ENCODE measurements around the gene HS6ST3. TPM values are rescaled to one million over a fixed set of nuclear protein-coding genes. Genes with fewer than 3 reads are reported as not detected.
A peak's percentile ranks its signal among the peaks of the same experiment; 100 is the strongest.
"Not testable (repeated sequence)": the region's sequence is repeated elsewhere in the genome, so short reads cannot be mapped to it uniquely, and the experiment has no call there.

HS6ST3 gene
- total RNA-seq, 1 experiment from 2014 or later = 0.11 TPM

DNA sequence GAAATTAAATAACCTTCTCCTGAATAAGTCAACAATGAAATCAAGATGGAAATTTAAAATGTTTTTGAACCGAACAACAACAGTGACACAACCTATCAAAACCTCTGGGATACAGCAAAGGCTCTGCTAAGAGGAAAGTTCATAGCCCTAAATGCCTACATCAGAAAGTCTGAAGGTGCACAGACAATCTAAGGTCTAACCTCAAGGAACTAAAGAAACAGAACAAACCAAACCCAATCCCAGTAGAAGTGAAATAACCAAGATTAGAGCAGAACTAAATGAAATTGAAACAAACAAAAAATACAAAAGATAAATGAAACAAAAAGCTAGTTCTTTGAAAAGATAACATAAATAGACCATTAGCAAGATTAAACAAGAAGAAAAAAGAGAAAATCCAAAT lies 45.7 kb upstream of the HS6ST3 start:
- H4K20me1 ChIP-seq (ENCODE audit: low read length) = 0 out of 2 replicates have a peak, but pooled peaks cover 3% of the 10 kb centered on the region
- BruUV-seq (replicated peaks) = no TSS peak

DNA sequence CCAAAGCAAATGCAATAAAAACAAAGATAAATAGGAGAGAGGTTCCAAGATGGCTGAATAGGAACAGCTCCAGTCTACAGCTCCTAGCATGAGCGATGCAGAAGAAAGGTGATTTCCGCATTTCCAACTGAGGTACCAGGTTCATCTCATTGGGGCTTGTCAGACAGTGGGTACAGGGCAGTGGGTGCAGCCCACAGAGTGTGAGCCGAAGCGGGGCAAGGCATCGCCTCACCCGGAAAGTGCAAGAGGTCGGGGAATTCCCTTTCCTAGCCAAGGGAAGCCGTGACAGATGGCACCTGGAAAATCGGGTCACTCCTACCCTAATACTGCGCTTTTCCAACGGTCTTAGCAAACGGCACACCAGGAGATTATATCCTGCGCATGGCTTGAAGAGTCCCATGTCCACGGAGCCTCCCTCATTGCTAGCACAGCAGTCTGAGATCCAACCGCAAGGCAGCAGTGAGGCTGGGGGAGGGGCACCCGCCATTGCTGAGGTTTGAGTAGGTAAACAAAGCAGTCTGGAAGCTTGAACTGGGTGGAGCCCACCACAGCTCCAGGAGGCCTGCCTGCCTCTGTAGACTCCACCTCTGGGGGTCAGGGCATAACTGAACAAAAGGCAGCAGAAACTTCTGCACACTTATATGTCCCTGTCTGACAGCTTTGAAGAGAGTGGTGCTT lies 43.3 kb upstream of the HS6ST3 start:
- H3K9me3 ChIP-seq (ENCODE audit: low read length); DNase-seq; H3K27me3 ChIP-seq (ENCODE audit: low read length); H3K4me3 ChIP-seq (ENCODE audit: low read length); H3K4me1 ChIP-seq (ENCODE audit: insufficient read depth, low read length); H3K4me2 ChIP-seq (ENCODE audit: low read length); H4K20me1 ChIP-seq (ENCODE audit: low read length); H3K27ac ChIP-seq (ENCODE audit: low read length); H2AFZ ChIP-seq (ENCODE audit: low read length); H3K9me2 ChIP-seq (replicated peaks; ENCODE audit: low read length); H3F3A ChIP-seq (ENCODE audit: low read length, unreplicated experiment); H3K36me3 ChIP-seq (ENCODE audit: low read depth, low read length); CTCF ChIA-PET; H3K9ac ChIP-seq (ENCODE audit: low read length); intact Hi-C loops (cut with micrococcal nuclease); ATAC-seq; BruUV-seq (replicated peaks); POLR2A ChIA-PET (ENCODE audit: unreplicated experiment): not testable (repeated sequence)
- peaks cover 63% of the 10 kb centered on the region for H3K79me2 ChIP-seq (ENCODE audit: low read length)

More for the DNA sequence above, 45.7 kb upstream of the HS6ST3 start:
- Histone ChIP-seq H3K4me1 (ENCODE audit: insufficient read depth, low read length) (no peaks in the 10 kb centered on the region), H2AFZ (ENCODE audit: low read length) (no peak overlapping the region), H3F3A (ENCODE audit: low read length, unreplicated experiment) (no peaks in the 10 kb centered on the region), H3K36me3 (ENCODE audit: low read depth, low read length) (no peaks in the 10 kb centered on the region), H3K4me2 (ENCODE audit: low read length) (no peak overlapping the region), H3K27ac (ENCODE audit: low read length) (no peak overlapping the region), H3K9ac (ENCODE audit: low read length) (no peak overlapping the region), H3K9me3 (ENCODE audit: low read length) (no peaks in the 10 kb centered on the region), H3K79me2 (ENCODE audit: low read length) (peaks cover 76% of the 10 kb centered on the region), H3K4me3 (ENCODE audit: low read length) (no peak overlapping the region), H3K9me2 (replicated peaks; ENCODE audit: low read length) (no peaks in the 10 kb centered on the region), H3K27me3 (ENCODE audit: low read length) (no peaks in the 10 kb centered on the region)
- TF ChIP-seq, protein P1, sequence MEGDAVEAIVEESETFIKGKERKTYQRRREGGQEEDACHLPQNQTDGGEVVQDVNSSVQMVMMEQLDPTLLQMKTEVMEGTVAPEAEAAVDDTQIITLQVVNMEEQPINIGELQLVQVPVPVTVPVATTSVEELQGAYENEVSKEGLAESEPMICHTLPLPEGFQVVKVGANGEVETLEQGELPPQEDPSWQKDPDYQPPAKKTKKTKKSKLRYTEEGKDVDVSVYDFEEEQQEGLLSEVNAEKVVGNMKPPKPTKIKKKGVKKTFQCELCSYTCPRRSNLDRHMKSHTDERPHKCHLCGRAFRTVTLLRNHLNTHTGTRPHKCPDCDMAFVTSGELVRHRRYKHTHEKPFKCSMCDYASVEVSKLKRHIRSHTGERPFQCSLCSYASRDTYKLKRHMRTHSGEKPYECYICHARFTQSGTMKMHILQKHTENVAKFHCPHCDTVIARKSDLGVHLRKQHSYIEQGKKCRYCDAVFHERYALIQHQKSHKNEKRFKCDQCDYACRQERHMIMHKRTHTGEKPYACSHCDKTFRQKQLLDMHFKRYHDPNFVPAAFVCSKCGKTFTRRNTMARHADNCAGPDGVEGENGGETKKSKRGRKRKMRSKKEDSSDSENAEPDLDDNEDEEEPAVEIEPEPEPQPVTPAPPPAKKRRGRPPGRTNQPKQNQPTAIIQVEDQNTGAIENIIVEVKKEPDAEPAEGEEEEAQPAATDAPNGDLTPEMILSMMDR (conservative IDR thresholded peaks at IDR 0.05; ENCODE audit: low read depth, low read length) = no peak
- TF ChIP-seq EZH2 (IDR thresholded peaks at IDR 0.05; ENCODE audit: low read length, unreplicated experiment) (no peak), EZH2phosphoT487 (IDR thresholded peaks at IDR 0.05; ENCODE audit: borderline replicate concordance, low read length) (no peak)
- no peak for DNase-seq
- CTCF ChIA-PET = no interaction called here
- intact Hi-C loops (cut with micrococcal nuclease) = no loop called here
- ATAC-seq = no peak
- POLR2A ChIA-PET (ENCODE audit: unreplicated experiment) = interaction anchor here (0.6 kb wide), 1 partner anchor 1331 kb away, joined by 5 read pairs; no protein-coding TSS in a partner anchor

DNA sequence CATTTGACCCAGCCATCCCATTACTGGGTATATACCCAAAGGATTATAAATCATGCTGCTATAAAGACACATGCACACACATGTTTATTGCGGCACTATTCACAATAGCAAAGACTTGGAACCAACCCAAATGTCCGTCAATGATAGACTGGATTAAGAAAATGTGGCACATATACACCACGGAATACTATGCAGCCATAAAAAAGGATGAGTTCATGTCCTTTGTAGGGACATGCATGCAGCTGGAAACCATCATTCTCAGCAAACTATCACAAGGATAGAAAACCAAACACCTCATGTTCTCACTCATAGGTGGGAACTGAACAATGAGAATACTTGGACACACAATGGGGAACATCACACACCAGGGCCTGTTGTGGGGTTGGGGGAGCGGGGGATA lies 39.0 kb upstream of the HS6ST3 start:
- BruUV-seq (replicated peaks); H3K27me3 ChIP-seq (ENCODE audit: low read length); H3K9ac ChIP-seq (ENCODE audit: low read length); ATAC-seq; H3K9me3 ChIP-seq (ENCODE audit: low read length); H3K27ac ChIP-seq (ENCODE audit: low read length); H2AFZ ChIP-seq (ENCODE audit: low read length); POLR2A ChIA-PET (ENCODE audit: unreplicated experiment); H3K4me3 ChIP-seq (ENCODE audit: low read length); H4K20me1 ChIP-seq (ENCODE audit: low read length); H3K4me2 ChIP-seq (ENCODE audit: low read length); H3K4me1 ChIP-seq (ENCODE audit: insufficient read depth, low read length); H3K36me3 ChIP-seq (ENCODE audit: low read depth, low read length); H3F3A ChIP-seq (ENCODE audit: low read length, unreplicated experiment); DNase-seq; H3K9me2 ChIP-seq (replicated peaks; ENCODE audit: low read length); CTCF ChIA-PET: not testable (repeated sequence)
- H3K79me2 ChIP-seq (ENCODE audit: low read length) = peaks cover 37% of the 10 kb centered on the region
- intact Hi-C loops (cut with micrococcal nuclease) = loop anchor here (5.0 kb wide), 1 partner anchor 1381 kb away; the partner anchor contains the start of gene RAP2A

DNA sequence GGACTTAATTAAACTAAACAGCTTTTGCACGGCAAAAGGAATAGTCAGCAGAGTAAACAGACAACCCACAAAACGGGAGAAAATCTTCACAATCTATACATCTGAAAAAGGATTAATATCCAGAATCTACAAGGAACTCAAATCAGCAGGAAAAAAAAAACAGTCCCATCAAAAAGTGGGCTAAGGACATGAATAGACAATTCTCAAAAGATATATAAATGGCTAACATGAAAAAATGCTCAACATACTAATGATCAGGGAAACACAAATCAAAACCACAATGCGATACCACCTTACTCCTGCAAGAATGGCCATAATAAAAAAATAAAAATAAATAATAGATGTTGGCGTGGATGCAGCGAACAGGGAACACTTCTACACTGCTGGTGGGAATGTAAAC lies 38.4 kb upstream of the HS6ST3 start:
- H3K36me3 ChIP-seq (ENCODE audit: low read depth, low read length); H3F3A ChIP-seq (ENCODE audit: low read length, unreplicated experiment); H3K4me1 ChIP-seq (ENCODE audit: insufficient read depth, low read length); POLR2A ChIA-PET (ENCODE audit: unreplicated experiment); ATAC-seq; H3K9me3 ChIP-seq (ENCODE audit: low read length); H2AFZ ChIP-seq (ENCODE audit: low read length); H3K9me2 ChIP-seq (replicated peaks; ENCODE audit: low read length); CTCF ChIA-PET; H3K27me3 ChIP-seq (ENCODE audit: low read length); H3K27ac ChIP-seq (ENCODE audit: low read length); H3K4me3 ChIP-seq (ENCODE audit: low read length); H3K9ac ChIP-seq (ENCODE audit: low read length); H4K20me1 ChIP-seq (ENCODE audit: low read length); DNase-seq; BruUV-seq (replicated peaks): not testable (repeated sequence)
- intact Hi-C loops (cut with micrococcal nuclease) = loop anchor here (5.0 kb wide), 1 partner anchor 1381 kb away; the partner anchor contains the start of gene RAP2A
- Histone ChIP-seq H3K4me2 (ENCODE audit: low read length) (peak overlapping the region; percentile 82; the same call in 1 of the 2 replicates), H3K79me2 (ENCODE audit: low read length) (peaks cover 31% of the 10 kb centered on the region)

DNA sequence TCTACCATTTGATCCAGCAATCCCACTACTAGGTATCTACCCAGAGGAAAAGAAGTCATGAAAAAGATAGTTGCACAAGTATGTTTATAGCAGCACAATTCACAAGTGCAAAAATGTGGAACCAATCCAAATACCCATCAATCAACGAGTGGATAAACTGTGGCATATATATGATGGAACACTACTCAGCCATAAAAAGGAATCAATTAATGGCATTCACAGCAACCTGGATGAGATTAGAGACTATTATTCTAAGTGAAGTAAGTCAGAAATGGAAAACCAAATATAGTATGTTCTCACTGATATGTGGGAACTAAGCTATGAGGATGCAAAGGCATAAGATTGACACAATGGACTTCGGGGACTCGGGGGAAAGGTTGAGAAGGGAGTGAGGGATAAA lies 38.0 kb upstream of the HS6ST3 start:
- H3K27ac ChIP-seq (ENCODE audit: low read length); H3K27me3 ChIP-seq (ENCODE audit: low read length); H4K20me1 ChIP-seq (ENCODE audit: low read length); H3K9me2 ChIP-seq (replicated peaks; ENCODE audit: low read length); H3K9ac ChIP-seq (ENCODE audit: low read length); CTCF ChIA-PET; H3K4me1 ChIP-seq (ENCODE audit: insufficient read depth, low read length); H2AFZ ChIP-seq (ENCODE audit: low read length); H3K9me3 ChIP-seq (ENCODE audit: low read length); H3F3A ChIP-seq (ENCODE audit: low read length, unreplicated experiment); BruUV-seq (replicated peaks); ATAC-seq; DNase-seq; H3K36me3 ChIP-seq (ENCODE audit: low read depth, low read length): not testable (repeated sequence)
- POLR2A ChIA-PET (ENCODE audit: unreplicated experiment) = interaction anchor here (0.5 kb wide), 1 partner anchor 519 kb away, joined by 14 read pairs; no protein-coding TSS in a partner anchor
- peaks cover 27% of the 10 kb centered on the region for H3K79me2 ChIP-seq (ENCODE audit: low read length)
- peak overlapping the region; percentile 80 for H3K4me3 ChIP-seq (ENCODE audit: low read length)
- intact Hi-C loops (cut with micrococcal nuclease) = loop anchor here (2.0 to 5.0 kb wide), 2 partner anchors 31 to 1380 kb away; partner anchors contain the start of gene RAP2A
- peak overlapping the region; percentile 82 for H3K4me2 ChIP-seq (ENCODE audit: low read length)

Data from PC-3 (cell line).